ENCODE measurements around the gene TCF19. TPM values are rescaled to one million over a fixed set of nuclear protein-coding genes. Genes with fewer than 3 reads are reported as not detected.

The TCF19 gene
- total RNA-seq, 4 donors from 2014 or later: 2.3 to 6.7 (median 5.8) TPM

DNA sequence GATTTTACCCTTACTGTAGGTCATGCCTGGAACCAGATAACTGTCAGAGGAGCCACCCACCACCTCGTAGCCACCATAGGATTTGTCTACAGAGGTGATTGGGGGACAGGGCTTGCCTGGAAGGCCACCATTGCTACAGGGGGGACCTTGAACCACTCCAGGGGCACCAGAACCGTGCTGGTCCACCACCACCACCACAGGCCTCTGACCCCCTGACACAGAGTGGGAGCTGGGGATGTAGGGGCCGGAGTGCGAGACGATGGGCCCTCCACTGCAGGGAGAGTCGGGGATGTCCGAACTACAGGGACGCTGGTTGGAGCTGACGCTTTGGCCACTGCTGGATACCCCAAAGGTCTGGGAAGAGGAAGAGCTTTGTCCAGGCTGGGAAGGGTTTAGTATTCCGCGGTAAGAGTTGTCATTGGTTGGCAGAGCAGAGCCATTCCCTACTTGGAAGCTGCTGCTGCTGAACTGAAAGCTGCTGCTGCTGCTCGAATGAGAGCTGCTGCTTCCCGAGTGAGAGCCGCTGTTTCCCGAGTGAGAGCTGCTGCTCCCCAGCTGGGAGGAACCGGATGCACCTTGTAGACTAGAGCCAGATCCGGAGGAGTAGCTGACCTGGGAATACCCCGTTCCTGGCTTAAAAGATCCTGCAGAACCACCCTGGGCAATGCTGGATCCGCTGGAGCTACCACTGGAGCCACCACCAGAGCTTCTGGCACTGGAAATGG is 41.6 kb upstream of the TCF19 start:
- no peak for DNase-seq (ENCODE audit: extremely low spot score)
- intact Hi-C loops (cut with DNase I): no loop called here
- Histone ChIP-seq H3K27ac (replicated peaks in 1 of 4) (peak overlapping the region in 2 of 4 donors; percentile 27 to 62), H3K27me3 (no peaks in the 10 kb centered on the region), H3K9me3 (no peaks in the 10 kb centered on the region), H3K36me3 (no peaks in the 10 kb centered on the region), H3K4me3 (peak overlapping the region; percentile 28 to 41 (median 36)), H3K4me1 (peaks cover 36 to 54% (median 44%) of the 10 kb centered on the region in 4 donors)
- TF ChIP-seq POLR2AphosphoS5 (IDR thresholded peaks at IDR 0.05) (peak in 1 of 2 donors; percentile 8), EP300 (IDR thresholded peaks at IDR 0.05) (no peak)
- TF ChIP-seq, protein P1, sequence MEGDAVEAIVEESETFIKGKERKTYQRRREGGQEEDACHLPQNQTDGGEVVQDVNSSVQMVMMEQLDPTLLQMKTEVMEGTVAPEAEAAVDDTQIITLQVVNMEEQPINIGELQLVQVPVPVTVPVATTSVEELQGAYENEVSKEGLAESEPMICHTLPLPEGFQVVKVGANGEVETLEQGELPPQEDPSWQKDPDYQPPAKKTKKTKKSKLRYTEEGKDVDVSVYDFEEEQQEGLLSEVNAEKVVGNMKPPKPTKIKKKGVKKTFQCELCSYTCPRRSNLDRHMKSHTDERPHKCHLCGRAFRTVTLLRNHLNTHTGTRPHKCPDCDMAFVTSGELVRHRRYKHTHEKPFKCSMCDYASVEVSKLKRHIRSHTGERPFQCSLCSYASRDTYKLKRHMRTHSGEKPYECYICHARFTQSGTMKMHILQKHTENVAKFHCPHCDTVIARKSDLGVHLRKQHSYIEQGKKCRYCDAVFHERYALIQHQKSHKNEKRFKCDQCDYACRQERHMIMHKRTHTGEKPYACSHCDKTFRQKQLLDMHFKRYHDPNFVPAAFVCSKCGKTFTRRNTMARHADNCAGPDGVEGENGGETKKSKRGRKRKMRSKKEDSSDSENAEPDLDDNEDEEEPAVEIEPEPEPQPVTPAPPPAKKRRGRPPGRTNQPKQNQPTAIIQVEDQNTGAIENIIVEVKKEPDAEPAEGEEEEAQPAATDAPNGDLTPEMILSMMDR (IDR thresholded peaks at IDR 0.05): no peak
- WGBS: 87% methylated on average over 7 of the region's 19 CpGs

DNA sequence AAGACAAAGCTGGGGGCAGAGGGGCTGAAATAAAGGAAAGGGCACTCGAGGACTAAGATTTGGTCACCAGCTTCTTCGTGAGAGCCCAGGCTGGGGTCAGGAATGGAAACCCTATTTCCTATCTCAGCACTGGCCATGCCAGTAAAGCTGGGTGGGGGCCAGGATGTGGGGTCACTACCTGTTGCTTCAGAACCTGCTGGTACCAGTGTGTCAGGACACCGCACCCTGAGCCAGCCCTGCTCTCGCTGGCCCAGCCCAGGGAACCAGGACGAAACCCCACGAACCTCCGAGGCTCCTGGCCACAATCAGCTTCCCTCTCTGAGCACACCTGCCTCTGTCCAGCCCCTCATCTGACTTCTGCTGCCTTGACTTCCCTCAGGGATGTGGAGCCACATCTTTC is 40.2 kb upstream of the TCF19 start:
- Histone ChIP-seq H3K4me1 (peaks cover 42 to 68% (median 57%) of the 10 kb centered on the region in 4 donors), H3K4me3 (no peak overlapping the region), H3K9me3 (no peaks in the 10 kb centered on the region), H3K36me3 (no peaks in the 10 kb centered on the region), H3K27ac (replicated peaks in 1 of 4) (no peak overlapping the region), H3K27me3 (no peaks in the 10 kb centered on the region)
- intact Hi-C loops (cut with DNase I): no loop called here
- no peak for DNase-seq (ENCODE audit: extremely low spot score)
- TF ChIP-seq POLR2A (IDR thresholded peaks at IDR 0.05; ENCODE audit: low read depth) (no peak), POLR2AphosphoS5 (IDR thresholded peaks at IDR 0.05) (no peak), EP300 (IDR thresholded peaks at IDR 0.05) (no peak)
- TF ChIP-seq, protein P1 (IDR thresholded peaks at IDR 0.05): no peak
- WGBS: 84% methylated on average over 5 of the region's 7 CpGs

DNA sequence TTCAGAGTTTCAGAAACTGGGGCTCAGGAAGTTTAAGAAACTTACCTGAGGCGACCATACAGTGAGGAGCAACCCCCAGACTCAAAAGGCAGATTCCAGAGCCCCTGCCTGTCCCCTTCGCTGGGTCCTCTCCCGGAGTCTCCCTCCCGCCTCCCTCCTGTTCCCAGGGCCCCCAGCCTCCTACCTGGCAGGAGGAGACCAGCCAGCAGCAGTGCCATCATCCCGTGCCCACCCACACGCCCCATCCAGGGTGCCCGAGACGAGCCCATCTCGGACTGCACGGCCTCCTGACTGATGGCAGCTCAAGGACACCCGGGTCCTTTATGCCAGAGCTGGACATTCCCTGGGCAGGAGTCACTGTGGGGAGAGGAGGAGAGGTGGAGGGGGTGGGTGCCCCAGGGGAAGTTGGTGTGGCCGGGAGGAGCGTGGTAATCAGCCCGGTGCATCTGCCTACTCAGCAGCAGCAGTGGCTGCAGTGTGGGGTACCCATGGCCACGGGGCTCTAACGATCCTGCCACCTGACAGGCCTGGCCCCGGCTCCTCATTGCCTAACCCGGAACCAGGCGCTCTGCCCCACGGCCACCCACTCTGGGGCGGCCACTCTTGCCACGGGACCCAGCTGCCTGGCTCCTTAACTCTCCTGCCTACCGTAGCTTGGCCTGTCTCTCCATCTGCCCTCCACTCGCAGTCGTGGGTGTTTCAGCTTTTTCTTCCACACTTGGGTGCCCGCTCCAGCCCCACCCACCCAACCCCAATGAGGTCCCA is 38.1 kb upstream of the TCF19 start, which contains the start of gene CDSN:
Gene CDSN, minus strand, starts transcription at position 296 of the 765 bp plus-strand sequence. Its CDS starts 27 bp downstream, at position 269.
- intact Hi-C loops (cut with DNase I): no loop called here
- H3K36me3 ChIP-seq: no peaks in the 10 kb centered on the region
- H3K9me3 ChIP-seq: no peaks in the 10 kb centered on the region
- TF ChIP-seq POLR2A (IDR thresholded peaks at IDR 0.05; ENCODE audit: low read depth): no peak
- TF ChIP-seq, protein P1 (IDR thresholded peaks at IDR 0.05): no peak
- 84% methylated on average over 23 of the region's 26 CpGs for WGBS
- no peak within 1 kb of the TSS for H3K4me3 ChIP-seq
- H3K4me1 ChIP-seq: peaks cover 30 to 69% (median 45%) of the 10 kb centered on the region in 4 donors
- no peak for DNase-seq (ENCODE audit: extremely low spot score)
- H3K27ac ChIP-seq (replicated peaks in 1 of 4): no peak within 1 kb of the TSS
- no peaks in the 10 kb centered on the region for H3K27me3 ChIP-seq

GRCh38 chr6:31121131-31121790 is 37.1 kb upstream of the TCF19 start:
- Histone ChIP-seq H3K9me3 (no peaks in the 10 kb centered on the region), H3K27ac (replicated peaks in 1 of 4) (no peak overlapping the region), H3K4me1 (peaks cover 33 to 69% (median 41%) of the 10 kb centered on the region in 4 donors), H3K4me3 (no peak overlapping the region), H3K36me3 (no peaks in the 10 kb centered on the region), H3K27me3 (no peaks in the 10 kb centered on the region)
- intact Hi-C loops (cut with DNase I): no loop called here
- DNase-seq (ENCODE audit: extremely low spot score): no peak
- TF ChIP-seq EP300 (IDR thresholded peaks at IDR 0.05): no peak
- WGBS: 87% methylated on average over 12 of the region's 12 CpGs

All from esophagus muscularis mucosa (tissue), 4 donors.